WTC11 (cell line): ENCODE data around the gene SEC61A1. TPM values are rescaled to one million over a fixed set of nuclear protein-coding genes. Genes with fewer than 3 reads are reported as not detected.

Source experiments
- ATAC-seq: fragments of 200-7000 bp; cut with Tn5 transposase; 2 replicates; pipeline ENCODE4 v1.10.0; 2021; ENCODE audit warnings: mild to moderate bottlenecking, moderate library complexity
- CTCF ChIA-PET: fragments of 300-600 bp; sonication (Branson Sonifier 250); formaldehyde crosslinking; loops from one replicate; lab custom pipeline; 2021; ENCODE audit warnings: antibody characterized with exemption; lab: Charles Lee
- POLR2A ChIA-PET: fragments of 350-600 bp; sonication (Branson Sonifier 250); formaldehyde crosslinking; loops from one replicate; lab custom pipeline; 2021; ENCODE audit warnings: antibody characterized with exemption; lab: Charles Lee
- DNase-seq: peaks from one replicate; pipeline ENCODE4 v3.0.0; 2021; ENCODE audit warnings: low spot score
- H3K27ac Mint-ChIP-seq: 2 replicates; pipeline ENCODE4 v1.8.0; 2021; ENCODE audit warnings: mixed read lengths
- H3K27me3 Mint-ChIP-seq: 2 replicates; pipeline ENCODE4 v1.8.0; 2021; ENCODE audit warnings: low read depth, mild to moderate bottlenecking, moderate library complexity, mixed read lengths
- H3K36me3 Mint-ChIP-seq: 2 replicates; pipeline ENCODE4 v1.8.0; 2021; ENCODE audit warnings: mixed read lengths
- H3K4me1 Mint-ChIP-seq: 2 replicates; pipeline ENCODE4 v1.8.0; 2022; ENCODE audit warnings: mixed read lengths
- H3K4me3 Mint-ChIP-seq: 2 replicates; pipeline ENCODE4 v1.8.0; 2021; ENCODE audit warnings: mild to moderate bottlenecking, moderate library complexity, mixed read lengths
- H3K9me3 Mint-ChIP-seq: 2 replicates; pipeline ENCODE4 v1.8.0; 2021; ENCODE audit warnings: mixed read lengths
- AR ChIP-seq: fragments of 250-450 bp; sonication (Bioruptor Pico); IDR thresholded peaks from 2 replicates; pipeline ENCODE4 v1.9.0; 2021; ENCODE audit warnings: mild to moderate bottlenecking
- ATF1 ChIP-seq: sonication (generic); formaldehyde crosslinking; IDR thresholded peaks from 2 replicates; pipeline ENCODE4 v1.8.1; 2023; ENCODE audit warnings: mild to moderate bottlenecking, moderate library complexity, missing genetic modification reagents
- ATF6 ChIP-seq: sonication (generic); formaldehyde crosslinking; IDR thresholded peaks from 2 replicates; pipeline ENCODE4 v1.8.1; 2023; ENCODE audit warnings: mild to moderate bottlenecking, missing genetic modification reagents
- ELF4 ChIP-seq: sonication (generic); formaldehyde crosslinking; IDR thresholded peaks from 2 replicates; pipeline ENCODE4 v1.8.1; 2022; ENCODE audit warnings: low read depth, mild to moderate bottlenecking, moderate library complexity, missing genetic modification reagents
- FOXK1 ChIP-seq: sonication (generic); formaldehyde crosslinking; IDR thresholded peaks from 2 replicates; pipeline ENCODE4 v1.8.0; 2022; ENCODE audit warnings: mild to moderate bottlenecking, moderate library complexity, missing genetic modification reagents
- FOXP4 ChIP-seq: sonication (generic); formaldehyde crosslinking; IDR thresholded peaks from 2 replicates; pipeline ENCODE4 v1.8.0; 2022; ENCODE audit warnings: mild to moderate bottlenecking, missing genetic modification reagents
- GABPB1 ChIP-seq: sonication (generic); formaldehyde crosslinking; IDR thresholded peaks from 2 replicates; pipeline ENCODE4 v1.8.1; 2023; ENCODE audit warnings: mild to moderate bottlenecking, missing genetic modification reagents
- GRHL2 ChIP-seq: fragments of 250-450 bp; sonication (Bioruptor Pico); IDR thresholded peaks from 2 replicates; pipeline ENCODE4 v1.8.0; 2022; ENCODE audit warnings: mild to moderate bottlenecking, moderate library complexity; ENCODE audit not compliant: insufficient replicate concordance, severe bottlenecking
- IRF2 ChIP-seq: sonication (generic); formaldehyde crosslinking; IDR thresholded peaks from 2 replicates; pipeline ENCODE4 v1.8.0; 2022; ENCODE audit warnings: low read depth, missing genetic modification reagents, borderline replicate concordance
- MLX ChIP-seq: sonication (generic); formaldehyde crosslinking; IDR thresholded peaks from 2 replicates; pipeline ENCODE4 v1.8.1; 2023; ENCODE audit warnings: mild to moderate bottlenecking, missing genetic modification reagents, moderate library complexity
- NR3C1 ChIP-seq: sonication (generic); formaldehyde crosslinking; conservative IDR thresholded peaks from 2 replicates; pipeline ENCODE4 v1.8.1; 2023; ENCODE audit warnings: low read depth, mild to moderate bottlenecking, missing genetic modification reagents
- PRDM15 ChIP-seq: sonication (generic); formaldehyde crosslinking; IDR thresholded peaks from 2 replicates; pipeline ENCODE4 v1.8.0; 2022; ENCODE audit warnings: missing genetic modification reagents
- RORB ChIP-seq: fragments of 250-450 bp; sonication (Bioruptor Pico); IDR thresholded peaks from 2 replicates; pipeline ENCODE4 v1.9.0; 2021; ENCODE audit warnings: mild to moderate bottlenecking
- ZNF263 ChIP-seq: sonication (generic); formaldehyde crosslinking; IDR thresholded peaks from 2 replicates; pipeline ENCODE4 v1.8.1; 2022; ENCODE audit warnings: low read depth, mild to moderate bottlenecking, moderate library complexity, missing genetic modification reagents
- ZSCAN18 ChIP-seq: fragments of 250-450 bp; sonication (Bioruptor Pico); IDR thresholded peaks from 2 replicates; pipeline ENCODE4 v2.1.2; 2022; ENCODE audit warnings: mild to moderate bottlenecking, moderate library complexity
- total RNA-seq: library from RNA; stranded (reverse); gene quantifications from 3 replicates; pipeline ENCODE4 v1.2.3, GENCODE V29; 2021

Gene SEC61A1
- total RNA-seq, 1 experiment from 2014 or later: 152 TPM

- no peak for TF ChIP-seq AR (CRISPR knock-in tag)
- TF ChIP-seq ATF6: no peak
- TF ChIP-seq MLX: no peak
- no peak for TF ChIP-seq FOXK1 (CRISPR knock-in tag)
- TF ChIP-seq ZNF263: no peak
- no peak for TF ChIP-seq GABPB1 (CRISPR knock-in tag)
- no peak for TF ChIP-seq RORB (CRISPR knock-in tag)
- no peak for TF ChIP-seq PRDM15 (CRISPR knock-in tag)
- TF ChIP-seq FOXP4 (CRISPR knock-in tag): no peak
- TF ChIP-seq IRF2 (CRISPR knock-in tag): no peak
- TF ChIP-seq GRHL2 (CRISPR knock-in tag): no peak
- TF ChIP-seq NR3C1: no peak
- no peak for TF ChIP-seq ZSCAN18 (CRISPR knock-in tag)
- no peak for TF ChIP-seq ELF4 (CRISPR knock-in tag)
- TF ChIP-seq ATF1 (CRISPR knock-in tag): no peak
- Mint-ChIP-seq H3K9me3 (no peaks in the 10 kb centered on the region), H3K27me3 (no peaks in the 10 kb centered on the region), H3K4me1 (no peaks in the 10 kb centered on the region), H3K27ac (no peak overlapping the region), H3K36me3 (peaks cover 67% of the 10 kb centered on the region), H3K4me3 (no peak overlapping the region)
- no peak for DNase-seq
- ATAC-seq: no peak
- ChIA-PET POLR2A (no interaction called here), CTCF (interaction anchor here (1.2 to 2.2 kb wide), 3 partner anchors 11 to 49 kb away, joined by 3 to 8 read pairs (median 4); no protein-coding TSS in a partner anchor)
Measured at GRCh38 chr3:128084675-128085021, 32.4 kb downstream of the SEC61A1 start.
